K562 (cell line): Measurements from ENCODE around the gene CLPSL2. TPM values are rescaled to one million over a fixed set of nuclear protein-coding genes. Genes with fewer than 3 reads are reported as not detected.

Experiments used
- ATAC-seq: fragments of 200-7000 bp; cut with Tn5 transposase; 3 replicates; pipeline ENCODE4 v1.9.1; 2020; ENCODE audit warnings: moderate library complexity
- BruUV-seq: library from RNA; stranded (reverse); fragments of 400-500 nt; replicated peaks from 2 replicates; lab custom pipeline; 2021; lab: Mats Ljungman, UMichigan
- CTCF ChIA-PET: fragments of 300-600 bp; formaldehyde crosslinking; extraction: SDS; loops from one replicate; lab custom pipeline; 2021; ENCODE audit warnings: low intra/inter-chr PET ratio; lab: Yijun Ruan, JAX
- POLR2A ChIA-PET: fragments of 300-600, 350-650 bp; sonication (Branson Sonifier 250); formaldehyde crosslinking; extraction: SDS; loops from one replicate; lab custom pipeline; 2021; ENCODE audit warnings: antibody characterized with exemption, inconsistent platforms; lab: Yijun Ruan, JAX
- DNase-seq, 4 experiments: peaks; one replicate each; pipeline versions ENCODE4 v3.0.0 to v3.0.0-alpha.2; 2011 to 2018; ENCODE audit warnings: low spot score in 3 of 4, mixed read lengths in 3 of 4; ENCODE audit errors: extremely low read depth in 1 of 4
- FAIRE-seq: peaks from 2 replicates; lab custom pipeline; 2011; peaks lifted over from hg19 to GRCh38; lab: Jason Lieb, UNC
- H2AFZ ChIP-seq: 2 replicates; pipeline ENCODE4 v1.6.0; 2011; ENCODE audit warnings: low read depth, low read length, control low read depth, inconsistent platforms
- H3K27ac ChIP-seq: fragments of 200-600 bp; 3 replicates; pipeline ENCODE4 v1.8.0; 2011; ENCODE audit warnings: low read depth, mild to moderate bottlenecking, control low read depth, inconsistent platforms, low read length, moderate library complexity, mixed read lengths; ENCODE audit errors: extremely low read depth
- H3K27me3 ChIP-seq, 2 experiments: fragments of 300-600 bp in 1 of 2; 2 replicates in 1 of 2; 3 replicates in 1 of 2; pipeline versions ENCODE4 v1.6.0 to v1.8.0; 2011; ENCODE audit warnings: inconsistent platforms in 2 of 2, low read length in 2 of 2, mild to moderate bottlenecking in 1 of 2, mixed read lengths in 1 of 2, moderate library complexity in 1 of 2; ENCODE audit not compliant: control insufficient read depth in 2 of 2, insufficient read depth in 2 of 2
- H3K36me3 ChIP-seq: fragments of 300-600 bp; 3 replicates; pipeline ENCODE4 v1.8.0; 2011; ENCODE audit warnings: mild to moderate bottlenecking, low read length, inconsistent platforms; ENCODE audit not compliant: control insufficient read depth, insufficient read depth
- H3K4me1 ChIP-seq, 2 experiments: fragments of 200-600 bp in 1 of 2; replicated peaks in 1 of 2; 2 replicates in 1 of 2; 3 replicates in 1 of 2; pipeline versions ENCODE4 v1.5.1 to v1.8.0; 2011; ENCODE audit warnings: inconsistent platforms in 2 of 2, low read length in 2 of 2, mild to moderate bottlenecking in 1 of 2, mixed read lengths in 1 of 2, moderate library complexity in 1 of 2; ENCODE audit not compliant: control insufficient read depth in 2 of 2, insufficient read depth in 2 of 2
- H3K4me2 ChIP-seq: 2 replicates; pipeline ENCODE4 v1.6.1; 2011; ENCODE audit warnings: low read length, control low read depth, inconsistent platforms, mixed read lengths; ENCODE audit not compliant: insufficient read depth
- H3K4me3 ChIP-seq: fragments of 200-600 bp; sonication (generic), shearing (Covaris generic); 2 replicates; pipeline ENCODE4 v1.5.1; 2016; ENCODE audit warnings: control low read depth, inconsistent platforms
- H3K79me2 ChIP-seq: fragments of 200-600 bp; 3 replicates; pipeline ENCODE4 v1.8.0; 2011; ENCODE audit warnings: low read length, inconsistent platforms; ENCODE audit not compliant: control insufficient read depth, insufficient read depth
- H3K9ac ChIP-seq, 2 experiments: 2 replicates each; pipeline versions ENCODE4 v1.6.0 to v1.6.1; 2011; ENCODE audit warnings: low read depth in 2 of 2, low read length in 2 of 2, control low read depth in 1 of 2, inconsistent platforms in 1 of 2, mild to moderate bottlenecking in 1 of 2, mixed read lengths in 1 of 2; ENCODE audit not compliant: insufficient read depth in 1 of 2
- H3K9me1 ChIP-seq: one replicate; pipeline ENCODE4 v1.6.0; 2011; ENCODE audit warnings: inconsistent platforms, mild to moderate bottlenecking, low read length, moderate library complexity; ENCODE audit not compliant: control insufficient read depth, insufficient read depth
- H3K9me3 ChIP-seq: replicated peaks from 2 replicates; pipeline ENCODE4 v1.5.1; 2011; ENCODE audit warnings: low read depth, low read length, inconsistent platforms; ENCODE audit not compliant: control insufficient read depth, insufficient read depth
- H4K20me1 ChIP-seq: replicated peaks from 2 replicates; pipeline ENCODE4 v1.6.1; 2011; ENCODE audit warnings: low read length, inconsistent platforms, mixed read lengths; ENCODE audit not compliant: control insufficient read depth, insufficient read depth
- ASH1L ChIP-seq: fragments of 450-650 bp; IDR thresholded peaks from 2 replicates; pipeline ENCODE4 v1.6.1; 2018; ENCODE audit warnings: borderline replicate concordance, mild to moderate bottlenecking, low read depth; ENCODE audit not compliant: partially characterized antibody
- CTBP1 ChIP-seq: fragments of 450-650 bp; IDR thresholded peaks from 2 replicates; pipeline ENCODE4 v1.6.1; 2016; ENCODE audit warnings: borderline replicate concordance
- ETV5 ChIP-seq: sonication (generic); formaldehyde crosslinking; IDR thresholded peaks from 2 replicates; pipeline ENCODE4 v1.4.0; 2020; ENCODE audit warnings: low read depth, mild to moderate bottlenecking, missing genetic modification reagents
- FOXM1 ChIP-seq, 2 experiments: fragments of 450-650 bp in 1 of 2; sonication (generic) in 1 of 2; formaldehyde crosslinking in 1 of 2; IDR thresholded peaks; 2 replicates each; pipeline versions ENCODE4 v1.6.1 to v1.9.0; 2017 to 2022; ENCODE audit warnings: low read depth in 2 of 2, mild to moderate bottlenecking in 2 of 2, missing genetic modification reagents in 1 of 2, moderate library complexity in 1 of 2
- GABPA ChIP-seq: fragments of 200-800 bp; sonication (Bioruptor generic); conservative IDR thresholded peaks from 2 replicates; pipeline ENCODE4 v1.6.1; 2016; ENCODE audit warnings: low read depth, missing genetic modification characterization, missing compliant biosample characterization
- ILF3 ChIP-seq: fragments of 450-650 bp; IDR thresholded peaks from 2 replicates; pipeline ENCODE4 v1.6.1; 2018; ENCODE audit warnings: antibody characterized with exemption, mild to moderate bottlenecking, moderate library complexity, borderline replicate concordance
- NFE2 ChIP-seq: IDR thresholded peaks from 2 replicates; pipeline ENCODE4 v1.6.1; 2014; ENCODE audit warnings: antibody characterized with exemption, low read depth
- NFYB ChIP-seq: IDR thresholded peaks from 2 replicates; pipeline ENCODE4 v1.6.1; 2011; ENCODE audit warnings: mild to moderate bottlenecking, moderate library complexity; ENCODE audit not compliant: insufficient read length; ENCODE audit errors: extremely low read depth
- NR1H2 ChIP-seq: sonication (generic); formaldehyde crosslinking; IDR thresholded peaks from 2 replicates; pipeline ENCODE4 v1.4.0; 2020; ENCODE audit warnings: mild to moderate bottlenecking, missing genetic modification reagents
- SIN3B ChIP-seq: fragments of 450-650 bp; IDR thresholded peaks from 2 replicates; pipeline ENCODE4 v1.6.1; 2017; ENCODE audit warnings: low read depth, mild to moderate bottlenecking, moderate library complexity
- SLC30A9 ChIP-seq: fragments of 250-450 bp; sonication (Bioruptor Pico); IDR thresholded peaks from 2 replicates; pipeline ENCODE4 v1.8.0; 2022; ENCODE audit warnings: mild to moderate bottlenecking, moderate library complexity
- TFAP4 ChIP-seq: sonication (generic); formaldehyde crosslinking; IDR thresholded peaks from 2 replicates; pipeline ENCODE4 v1.8.0; 2022; ENCODE audit warnings: missing genetic modification reagents, mild to moderate bottlenecking, moderate library complexity, borderline replicate concordance
- TSC22D4 ChIP-seq: fragments of 450-650 bp; IDR thresholded peaks from 2 replicates; pipeline ENCODE4 v1.6.1; 2016; ENCODE audit warnings: missing genetic modification characterization, missing biosample characterization, control low read depth
- ZNF311 ChIP-seq: fragments of 250-450 bp; sonication (Bioruptor Pico); IDR thresholded peaks from 2 replicates; pipeline ENCODE4 v1.4.0; 2020; ENCODE audit warnings: mild to moderate bottlenecking, moderate library complexity
- WGBS: fragments of 100-300 bp; shearing (Covaris generic); methylation state at CpG from one replicate; pipeline ENCODE4 v1.1.6; 2016; ENCODE audit warnings: low coverage, mixed read lengths; ENCODE audit not compliant: insufficient coverage; ENCODE audit errors: missing lambda C conversion rate; 5-methylcytosine and 5-hydroxymethylcytosine counted together
- in situ Hi-C: fragments of 300-500 bp; cut with MboI; formaldehyde crosslinking; loops from 4 replicates; pipeline ENCODE4 v1.15.0; 2018; ENCODE audit warnings: inconsistent platforms, mixed read lengths
- intact Hi-C: fragments of 100-400 bp; cut with micrococcal nuclease; formaldehyde crosslinking; loops from 2 replicates; pipeline ENCODE4 v1.14.2; 2022
- polyA plus RNA-seq, 8 experiments: library from polyadenylated mRNA; depleted of rRNA in 4 of 8; stranded (reverse) in 5 of 8; unstranded in 3 of 8; fragments of >200 nt; fragmentation: Nextera tagmentation in 2 of 8; fragmentation: Illumina TruSeq in 1 of 8; extraction: Ambion mirVana in 2 of 8; extraction: Trizol in 1 of 8; gene quantifications; 2 replicates each; pipeline versions ENCODE4 v1.2.1 to v1.2.3, GENCODE V29; 2011 to 2014; ENCODE audit warnings: inconsistent platforms in 1 of 8, missing spikeins in 1 of 8
- total RNA-seq, 7 experiments: library from RNA; depleted of rRNA in 6 of 7; stranded (reverse); fragments of >200 nt in 6 of 7; fragmentation: Illumina TruSeq in 2 of 7; extraction: Trizol in 2 of 7; gene quantifications; 2 replicates each; pipeline versions ENCODE4 v1.2.1 to v1.2.3, GENCODE V29; 2011 to 2021; ENCODE audit warnings: low replicate concordance in 1 of 7
- TF ChIP-seq, protein P1 (sequence below): fragments of 250-450 bp; sonication (Bioruptor Pico); IDR thresholded peaks from 2 replicates; pipeline ENCODE4 v1.9.0; 2021; ENCODE audit warnings: mild to moderate bottlenecking, inconsistent platforms

CLPSL2 gene
- total and polyA plus RNA-seq, 9 of the 15 experiments (the other 6 are each of a cell fraction or from before 2014, with no cell fraction given) = not detected

- Histone ChIP-seq H2AFZ (no peak overlapping the region), H3K4me2 (no peak overlapping the region), H3K27ac (no peak overlapping the region), H3K27me3 (peaks cover 21 to 73% of the 10 kb centered on the region in 2 experiments), H3K4me1 (no peaks in the 10 kb centered on the region), H3K4me3 (no peak overlapping the region), H3K9me1 (peaks cover 3% of the 10 kb centered on the region), H3K9ac (no peak overlapping the region), H3K9me3 (no peaks in the 10 kb centered on the region), H4K20me1 (peaks cover 3% of the 10 kb centered on the region; the same call in 1 of the 2 replicates), H3K36me3 (no peaks in the 10 kb centered on the region)
- intact Hi-C loops (no loop called here), in situ Hi-C loops (no loop called here)
- FAIRE-seq = no peak
- ChIA-PET POLR2A (interaction anchor here (1.0 to 3.6 kb wide), 2 partner anchors 9 to 28 kb away, joined by 5 to 48 read pairs; no protein-coding TSS in a partner anchor), CTCF (no interaction called here)
- WGBS = under 1% methylated on average over 4 of the region's 4 CpGs
- BruUV-seq = no TSS peak
- peak in 3 of 4 experiments; percentile 9 to 16 (median 11) for DNase-seq
- no peak for ATAC-seq
- TF ChIP-seq NFYB = no peak
- TF ChIP-seq FOXM1 (IDR thresholded peaks at IDR 0.05; ENCODE audit: low read depth) = no peak
- TF ChIP-seq FOXM1 (CRISPR knock-in tag; IDR thresholded peaks at IDR 0.05; ENCODE audit: low read depth) = no peak
- TF ChIP-seq, protein P1, sequence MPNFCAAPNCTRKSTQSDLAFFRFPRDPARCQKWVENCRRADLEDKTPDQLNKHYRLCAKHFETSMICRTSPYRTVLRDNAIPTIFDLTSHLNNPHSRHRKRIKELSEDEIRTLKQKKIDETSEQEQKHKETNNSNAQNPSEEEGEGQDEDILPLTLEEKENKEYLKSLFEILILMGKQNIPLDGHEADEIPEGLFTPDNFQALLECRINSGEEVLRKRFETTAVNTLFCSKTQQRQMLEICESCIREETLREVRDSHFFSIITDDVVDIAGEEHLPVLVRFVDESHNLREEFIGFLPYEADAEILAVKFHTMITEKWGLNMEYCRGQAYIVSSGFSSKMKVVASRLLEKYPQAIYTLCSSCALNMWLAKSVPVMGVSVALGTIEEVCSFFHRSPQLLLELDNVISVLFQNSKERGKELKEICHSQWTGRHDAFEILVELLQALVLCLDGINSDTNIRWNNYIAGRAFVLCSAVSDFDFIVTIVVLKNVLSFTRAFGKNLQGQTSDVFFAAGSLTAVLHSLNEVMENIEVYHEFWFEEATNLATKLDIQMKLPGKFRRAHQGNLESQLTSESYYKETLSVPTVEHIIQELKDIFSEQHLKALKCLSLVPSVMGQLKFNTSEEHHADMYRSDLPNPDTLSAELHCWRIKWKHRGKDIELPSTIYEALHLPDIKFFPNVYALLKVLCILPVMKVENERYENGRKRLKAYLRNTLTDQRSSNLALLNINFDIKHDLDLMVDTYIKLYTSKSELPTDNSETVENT = no peak
- TF ChIP-seq ZNF311 (CRISPR knock-in tag) = no peak
- TF ChIP-seq SIN3B = no peak
- TF ChIP-seq ETV5 (CRISPR knock-in tag) = no peak
- TF ChIP-seq CTBP1 = no peak
- no peak for TF ChIP-seq ASH1L
- no peak for TF ChIP-seq ILF3
- TF ChIP-seq SLC30A9 (CRISPR knock-in tag) = no peak
- TF ChIP-seq NFE2 = no peak
- TF ChIP-seq NR1H2 (CRISPR knock-in tag) = no peak
- TF ChIP-seq TFAP4 (CRISPR knock-in tag) = no peak
- TF ChIP-seq GABPA = no peak
- TF ChIP-seq TSC22D4 (tag) = no peak
- TF ChIP-seq, all 486 proteins: peak for 0
- H3K79me2 ChIP-seq = no peaks in the 10 kb centered on the region
Observed at GRCh38 chr6:35796236-35796635, 19.8 kb downstream of the CLPSL2 start.
